ENCODE measurements around the gene ETV6.

DNA sequence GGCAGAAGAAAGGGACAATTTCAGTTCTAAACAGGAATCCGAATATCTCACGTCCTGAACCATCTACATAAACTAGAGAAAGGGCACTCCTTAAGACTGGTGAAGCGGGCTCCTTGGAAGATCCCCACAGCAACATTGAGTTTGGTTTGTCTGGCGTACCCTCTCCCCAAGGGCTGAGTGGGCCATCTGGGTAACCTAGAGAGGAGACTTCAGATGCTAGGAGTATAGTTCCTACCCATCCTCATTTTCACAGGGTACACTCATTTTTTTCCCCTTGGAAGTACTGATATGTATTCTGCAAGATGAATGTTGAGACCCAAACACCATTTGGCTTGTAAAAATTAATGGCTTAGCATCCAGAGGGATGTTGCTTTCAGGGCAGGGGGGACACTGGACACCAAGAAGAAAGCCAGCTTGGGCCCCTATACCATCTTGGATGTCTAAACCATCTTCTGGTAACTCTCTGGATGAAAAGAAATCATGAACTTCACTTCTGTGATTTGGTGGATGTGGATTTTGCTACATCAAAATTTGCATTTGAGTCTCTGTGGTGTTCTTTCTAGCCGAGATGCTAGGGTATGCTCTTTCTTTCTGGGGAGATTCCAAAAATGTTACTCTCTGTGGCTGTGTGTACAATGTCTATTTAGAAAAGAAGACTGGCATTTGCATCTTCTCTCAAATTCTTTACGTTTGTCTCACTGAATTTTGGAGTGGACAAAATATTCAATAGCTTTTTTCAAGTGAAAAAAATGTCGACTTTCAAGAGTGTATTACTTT, 97.7 kb downstream of the ETV6 start:
- TF ChIP-seq, protein P1, sequence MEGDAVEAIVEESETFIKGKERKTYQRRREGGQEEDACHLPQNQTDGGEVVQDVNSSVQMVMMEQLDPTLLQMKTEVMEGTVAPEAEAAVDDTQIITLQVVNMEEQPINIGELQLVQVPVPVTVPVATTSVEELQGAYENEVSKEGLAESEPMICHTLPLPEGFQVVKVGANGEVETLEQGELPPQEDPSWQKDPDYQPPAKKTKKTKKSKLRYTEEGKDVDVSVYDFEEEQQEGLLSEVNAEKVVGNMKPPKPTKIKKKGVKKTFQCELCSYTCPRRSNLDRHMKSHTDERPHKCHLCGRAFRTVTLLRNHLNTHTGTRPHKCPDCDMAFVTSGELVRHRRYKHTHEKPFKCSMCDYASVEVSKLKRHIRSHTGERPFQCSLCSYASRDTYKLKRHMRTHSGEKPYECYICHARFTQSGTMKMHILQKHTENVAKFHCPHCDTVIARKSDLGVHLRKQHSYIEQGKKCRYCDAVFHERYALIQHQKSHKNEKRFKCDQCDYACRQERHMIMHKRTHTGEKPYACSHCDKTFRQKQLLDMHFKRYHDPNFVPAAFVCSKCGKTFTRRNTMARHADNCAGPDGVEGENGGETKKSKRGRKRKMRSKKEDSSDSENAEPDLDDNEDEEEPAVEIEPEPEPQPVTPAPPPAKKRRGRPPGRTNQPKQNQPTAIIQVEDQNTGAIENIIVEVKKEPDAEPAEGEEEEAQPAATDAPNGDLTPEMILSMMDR (conservative IDR thresholded peaks at IDR 0.05; ENCODE audit: low read length) = no peak
- no peak for TF ChIP-seq EZH2phosphoT487 (IDR thresholded peaks at IDR 0.05; ENCODE audit: borderline replicate concordance, low read depth, low read length)
